ENCODE results near the gene TAX1BP1.

Gene TAX1BP1

DNA sequence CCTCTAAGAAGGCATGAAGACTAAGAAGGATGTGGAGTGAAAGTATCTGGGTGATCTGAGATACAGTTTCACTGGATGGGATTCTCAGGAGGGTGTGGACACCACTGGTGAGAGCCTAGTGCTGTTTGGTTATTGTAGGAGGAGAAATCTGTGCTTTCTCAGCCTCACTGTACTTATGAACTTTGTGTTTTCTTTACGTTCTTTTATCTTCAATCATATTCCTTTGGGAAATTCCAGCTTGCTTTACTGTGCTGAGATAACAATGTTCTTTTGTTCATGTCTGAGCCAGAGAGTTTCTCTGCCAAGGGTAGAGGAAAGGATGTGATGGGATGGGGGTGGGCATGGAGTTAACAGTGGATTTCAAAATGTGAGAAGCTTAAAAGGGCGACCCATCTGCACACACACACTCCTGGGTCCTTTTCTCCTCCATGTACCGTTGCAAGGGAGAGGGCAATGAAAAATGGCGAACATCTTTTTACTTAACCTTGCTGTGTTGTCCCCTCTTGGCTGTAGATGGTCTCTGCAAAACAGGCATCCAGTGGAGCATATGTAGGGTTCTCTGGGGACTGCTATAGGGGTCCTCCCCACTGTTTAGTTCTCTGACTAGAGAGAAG, 25.0 kb upstream of the TAX1BP1 start:
- TF ChIP-seq, protein P1, sequence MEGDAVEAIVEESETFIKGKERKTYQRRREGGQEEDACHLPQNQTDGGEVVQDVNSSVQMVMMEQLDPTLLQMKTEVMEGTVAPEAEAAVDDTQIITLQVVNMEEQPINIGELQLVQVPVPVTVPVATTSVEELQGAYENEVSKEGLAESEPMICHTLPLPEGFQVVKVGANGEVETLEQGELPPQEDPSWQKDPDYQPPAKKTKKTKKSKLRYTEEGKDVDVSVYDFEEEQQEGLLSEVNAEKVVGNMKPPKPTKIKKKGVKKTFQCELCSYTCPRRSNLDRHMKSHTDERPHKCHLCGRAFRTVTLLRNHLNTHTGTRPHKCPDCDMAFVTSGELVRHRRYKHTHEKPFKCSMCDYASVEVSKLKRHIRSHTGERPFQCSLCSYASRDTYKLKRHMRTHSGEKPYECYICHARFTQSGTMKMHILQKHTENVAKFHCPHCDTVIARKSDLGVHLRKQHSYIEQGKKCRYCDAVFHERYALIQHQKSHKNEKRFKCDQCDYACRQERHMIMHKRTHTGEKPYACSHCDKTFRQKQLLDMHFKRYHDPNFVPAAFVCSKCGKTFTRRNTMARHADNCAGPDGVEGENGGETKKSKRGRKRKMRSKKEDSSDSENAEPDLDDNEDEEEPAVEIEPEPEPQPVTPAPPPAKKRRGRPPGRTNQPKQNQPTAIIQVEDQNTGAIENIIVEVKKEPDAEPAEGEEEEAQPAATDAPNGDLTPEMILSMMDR (IDR thresholded peaks at IDR 0.05; ENCODE audit: low read depth, low read length): no peak

DNA sequence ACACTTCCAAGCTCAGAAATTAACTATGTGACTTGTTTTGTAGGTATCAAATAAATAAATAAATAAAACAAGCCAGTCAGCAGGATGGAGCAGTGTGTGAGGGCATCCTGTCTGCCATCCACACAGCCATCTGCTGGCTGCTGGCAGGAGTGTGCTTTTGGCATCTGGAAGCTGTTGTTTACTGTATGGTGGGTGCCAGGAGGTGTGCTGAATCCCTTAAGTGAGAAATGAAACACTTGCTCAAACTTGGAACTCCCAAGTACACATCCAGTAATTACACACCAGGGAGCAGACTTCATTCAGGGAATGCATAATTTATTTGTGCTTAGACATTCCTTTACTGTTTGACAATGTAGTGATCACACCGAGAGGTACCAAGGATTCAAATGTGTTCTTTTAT, 16.9 kb upstream of the TAX1BP1 start:
- no peak overlapping the region for H3K4me3 ChIP-seq (ENCODE audit: low read depth, low read length)

More for the DNA sequence above, 25.0 kb upstream of the TAX1BP1 start:
- no peak overlapping the region for H3K4me3 ChIP-seq (ENCODE audit: low read depth, low read length)

DNA sequence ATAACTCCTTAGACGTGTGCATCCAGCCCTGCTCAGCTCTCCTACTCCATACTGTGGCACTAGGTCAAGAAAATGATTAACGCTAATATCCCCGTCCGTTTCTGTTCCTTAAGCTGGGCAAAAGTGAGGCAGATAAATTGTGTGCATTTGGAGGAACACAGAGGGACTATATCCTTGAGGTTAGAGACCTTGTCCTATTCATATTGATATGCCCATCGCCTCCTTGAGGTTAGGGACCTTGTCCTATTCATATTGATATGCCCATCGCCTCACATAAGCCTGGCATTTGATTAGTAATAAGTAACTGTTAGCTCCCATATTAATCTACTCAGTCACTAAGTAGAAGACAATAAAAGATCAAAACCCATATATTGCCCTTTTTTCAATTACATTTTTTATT, 12.9 kb upstream of the TAX1BP1 start:
- TF ChIP-seq, protein P1 (IDR thresholded peaks at IDR 0.05; ENCODE audit: low read depth, low read length): no peak
- no peak overlapping the region for H3K4me3 ChIP-seq (ENCODE audit: low read depth, low read length)

More for the DNA sequence above, 16.9 kb upstream of the TAX1BP1 start:
- TF ChIP-seq, protein P1 (IDR thresholded peaks at IDR 0.05; ENCODE audit: low read depth, low read length): no peak

DNA sequence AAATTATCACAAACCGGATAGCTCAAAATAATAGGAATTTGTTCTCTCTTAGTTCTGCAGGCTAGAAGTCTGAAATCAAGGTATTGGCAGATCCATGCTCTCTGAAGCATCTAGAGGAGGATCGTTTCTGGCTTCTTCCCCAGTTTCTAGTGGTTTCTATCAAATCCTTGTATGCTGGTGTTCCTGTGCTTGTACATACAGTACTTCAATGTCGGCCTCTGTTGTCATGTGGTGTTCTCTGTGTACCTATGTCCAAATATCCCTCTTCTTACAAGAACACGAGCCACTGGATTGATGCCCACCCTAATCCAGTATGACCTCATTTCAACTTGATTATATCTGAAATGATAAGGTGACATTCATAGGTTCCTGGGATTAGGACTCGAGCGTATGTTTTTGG, 9.8 kb upstream of the TAX1BP1 start:
- TF ChIP-seq, protein P1 (IDR thresholded peaks at IDR 0.05; ENCODE audit: low read depth, low read length): no peak

DNA sequence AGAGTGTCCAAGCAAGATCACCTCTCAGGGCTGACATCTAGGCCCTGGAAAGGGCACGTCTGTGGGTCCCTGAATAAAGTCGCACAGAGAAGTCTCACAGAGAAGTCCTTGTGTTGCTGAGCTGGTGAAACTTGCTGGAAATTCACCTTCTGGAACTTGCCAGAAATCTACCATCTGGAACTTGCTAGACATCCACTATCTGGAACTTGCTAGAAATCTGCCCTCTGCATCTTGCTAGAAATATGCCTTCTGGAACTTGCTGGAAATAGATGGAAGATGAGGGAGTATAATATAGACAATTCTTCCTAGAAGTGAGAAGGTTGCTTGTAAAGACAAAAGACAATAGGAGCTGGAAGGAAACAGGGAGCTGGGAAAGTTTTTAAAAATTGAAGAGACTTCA, 5.4 kb upstream of the TAX1BP1 start:
- TF ChIP-seq, protein P1 (IDR thresholded peaks at IDR 0.05; ENCODE audit: low read depth, low read length): no peak
- no peak overlapping the region for H3K4me3 ChIP-seq (ENCODE audit: low read depth, low read length)

More for the DNA sequence above, 9.8 kb upstream of the TAX1BP1 start:
- no peak overlapping the region for H3K4me3 ChIP-seq (ENCODE audit: low read depth, low read length)

DNA sequence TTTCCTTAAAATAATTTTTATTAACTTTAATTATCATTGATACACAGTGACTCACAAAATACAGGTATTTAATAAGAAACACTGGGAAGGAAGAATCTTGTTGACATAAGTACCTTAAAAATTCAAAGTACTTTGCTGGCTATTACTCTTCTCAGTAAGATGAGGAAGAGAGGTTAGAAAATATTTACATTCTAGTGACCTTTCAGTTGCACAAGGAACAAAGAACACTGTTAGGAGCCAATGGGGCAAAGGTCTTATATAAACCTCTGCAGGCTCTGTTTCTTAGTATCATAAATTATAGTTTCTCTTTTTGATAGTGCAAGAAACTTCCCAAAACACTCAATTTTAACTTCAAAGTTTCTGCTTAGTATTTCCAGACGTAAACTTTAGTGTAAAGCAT, 4.8 kb upstream of the TAX1BP1 start:
- TF ChIP-seq, protein P1 (IDR thresholded peaks at IDR 0.05; ENCODE audit: low read depth, low read length): no peak
- no peak overlapping the region for H3K4me3 ChIP-seq (ENCODE audit: low read depth, low read length)

DNA sequence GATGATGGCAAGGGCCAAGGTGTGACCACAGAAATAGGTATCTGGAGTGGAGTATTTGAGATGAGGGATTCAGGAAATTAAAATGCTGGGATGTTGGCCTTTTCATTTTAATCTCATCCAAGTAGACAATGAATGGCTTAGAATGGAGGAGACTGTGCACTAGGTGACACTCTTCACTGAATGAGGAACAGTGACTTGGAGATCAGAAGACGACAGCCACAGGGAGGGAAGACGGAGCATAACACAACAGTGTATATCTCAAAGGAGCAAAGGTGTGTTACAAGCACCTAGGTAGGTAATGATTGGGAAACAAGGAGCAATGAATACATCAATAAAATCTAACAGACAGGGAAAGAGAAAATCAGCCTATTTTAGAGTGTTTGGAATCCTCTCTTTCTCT, 4.1 kb upstream of the TAX1BP1 start:
- TF ChIP-seq, protein P1 (IDR thresholded peaks at IDR 0.05; ENCODE audit: low read depth, low read length): no peak
- H3K4me3 ChIP-seq (ENCODE audit: low read depth, low read length): no peak overlapping the region
